ENCODE measurements around the gene SH3RF3.

Gene SH3RF3

GRCh38 chr2:109456776-109457175 lies 327.8 kb downstream of the SH3RF3 start:
- DNase-seq = no peak

- no peak for DNase-seq
These were observed 328.4 kb downstream of the SH3RF3 start for GRCh38 chr2:109457366-109457765.

- DNase-seq = no peak
These were observed 328.8 kb downstream of the SH3RF3 start for GRCh38 chr2:109457794-109458193.

GRCh38 chr2:109458512-109458911 lies 329.5 kb downstream of the SH3RF3 start:
- DNase-seq = no peak

- no peak for DNase-seq
These were observed 330.5 kb downstream of the SH3RF3 start for GRCh38 chr2:109459485-109459884.

- DNase-seq = no peak
These were observed 331.7 kb downstream of the SH3RF3 start for GRCh38 chr2:109460553-109461324.

- DNase-seq = no peak
These were observed 334.2 kb downstream of the SH3RF3 start for GRCh38 chr2:109463236-109463635.

GRCh38 chr2:109463891-109464290 lies 334.9 kb downstream of the SH3RF3 start:
- no peak for DNase-seq

GRCh38 chr2:109466674-109467575 lies 337.9 kb downstream of the SH3RF3 start:
- DNase-seq = no peak

- DNase-seq = no peak
These were observed 338.7 kb downstream of the SH3RF3 start for GRCh38 chr2:109467701-109468100.

- no peak for DNase-seq
These were observed 339.9 kb downstream of the SH3RF3 start for GRCh38 chr2:109468893-109469292.

GRCh38 chr2:109471658-109472057 lies 342.7 kb downstream of the SH3RF3 start:
- no peak for DNase-seq

GRCh38 chr2:109472331-109472959 lies 343.4 kb downstream of the SH3RF3 start:
- DNase-seq = no peak

GRCh38 chr2:109472974-109473373 lies 344.0 kb downstream of the SH3RF3 start:
- no peak for DNase-seq

- no peak for DNase-seq
These were observed 344.8 kb downstream of the SH3RF3 start for GRCh38 chr2:109473616-109474318.

GRCh38 chr2:109474319-109474825 lies 345.4 kb downstream of the SH3RF3 start:
- no peak for DNase-seq

- no peak for DNase-seq
These were observed 346.7 kb downstream of the SH3RF3 start for GRCh38 chr2:109475531-109476210.

GRCh38 chr2:109476641-109477441 lies 347.8 kb downstream of the SH3RF3 start:
- no peak for DNase-seq

GRCh38 chr2:109478906-109479493 lies 350.0 kb downstream of the SH3RF3 start:
- DNase-seq = no peak

- no peak for DNase-seq
These were observed 350.8 kb downstream of the SH3RF3 start for GRCh38 chr2:109479804-109480203.

Data from right kidney (tissue), 1 donor.